Progenitor cell of endocrine pancreas (in vitro differentiated cells): ENCODE results near the gene PGAM1. TPM values are rescaled to one million over a fixed set of nuclear protein-coding genes. Genes with fewer than 3 reads are reported as not detected.

Source experiments
- DNase-seq: peaks from one replicate; pipeline ENCODE4 v3.0.0; 2021; ENCODE audit warnings: low spot score; ENCODE audit not compliant: unreplicated experiment
- H3K27ac Mint-ChIP-seq: 2 replicates; pipeline ENCODE4 v1.8.0; 2021; ENCODE audit warnings: mild to moderate bottlenecking, moderate library complexity, mixed read lengths
- H3K27me3 Mint-ChIP-seq: 2 replicates; pipeline ENCODE4 v1.8.0; 2021; ENCODE audit warnings: mixed read lengths
- H3K36me3 Mint-ChIP-seq: 2 replicates; pipeline ENCODE4 v1.8.0; 2022; ENCODE audit warnings: mixed read lengths; ENCODE audit not compliant: insufficient read depth
- H3K4me1 Mint-ChIP-seq: 2 replicates; pipeline ENCODE4 v1.8.0; 2021; ENCODE audit warnings: low read depth, mixed read lengths
- H3K4me3 Mint-ChIP-seq: 2 replicates; pipeline ENCODE4 v1.8.0; 2021; ENCODE audit warnings: low read depth, mild to moderate bottlenecking, moderate library complexity, mixed read lengths
- H3K9me3 Mint-ChIP-seq: 2 replicates; pipeline ENCODE4 v1.8.0; 2021; ENCODE audit warnings: low read depth, mixed read lengths
- CTCF ChIP-seq: fragments of 200-600 bp; sonication (generic); IDR thresholded peaks from one replicate; pipeline ENCODE4 v1.5.0; 2021; ENCODE audit warnings: antibody characterized with exemption, mild to moderate bottlenecking; ENCODE audit not compliant: unreplicated experiment
- total RNA-seq: library from RNA; stranded (reverse); gene quantifications from 2 replicates; pipeline ENCODE4 v1.2.1, GENCODE V29; 2021

PGAM1 gene
- total RNA-seq, 1 donor from 2014 or later, result 130 TPM

GRCh38 chr10:97427571-97428179, 1.7 kb downstream of the PGAM1 start:
- Mint-ChIP-seq H3K36me3 (peaks cover 13% of the 10 kb centered on the region), H3K9me3 (no peaks in the 10 kb centered on the region), H3K27me3 (no peaks in the 10 kb centered on the region), H3K4me3 (peak overlapping the region; percentile 91), H3K27ac (peak overlapping the region; percentile 93), H3K4me1 (peaks cover 18% of the 10 kb centered on the region)
- DNase-seq, result no peak
- TF ChIP-seq CTCF, result no peak

GRCh38 chr10:97428572-97428981, 2.6 kb downstream of the PGAM1 start:
- Mint-ChIP-seq H3K36me3 (peaks cover 13% of the 10 kb centered on the region), H3K27ac (peak overlapping the region; percentile 29), H3K9me3 (no peaks in the 10 kb centered on the region), H3K4me3 (peak overlapping the region; percentile 47), H3K4me1 (peaks cover 18% of the 10 kb centered on the region), H3K27me3 (no peaks in the 10 kb centered on the region)
- DNase-seq, result no peak
- no peak for TF ChIP-seq CTCF

- Mint-ChIP-seq H3K27me3 (no peaks in the 10 kb centered on the region), H3K27ac (no peak overlapping the region), H3K36me3 (peaks cover 16% of the 10 kb centered on the region), H3K9me3 (no peaks in the 10 kb centered on the region), H3K4me3 (no peak overlapping the region), H3K4me1 (peaks cover 1% of the 10 kb centered on the region)
- DNase-seq, result no peak
- TF ChIP-seq CTCF, result no peak
Measured at GRCh38 chr10:97434055-97434454, 8.1 kb downstream of the PGAM1 start.

GRCh38 chr10:97434557-97434956, 8.6 kb downstream of the PGAM1 start:
- Mint-ChIP-seq H3K27me3 (no peaks in the 10 kb centered on the region), H3K36me3 (peaks cover 15% of the 10 kb centered on the region), H3K4me3 (no peak overlapping the region), H3K9me3 (no peaks in the 10 kb centered on the region), H3K4me1 (no peaks in the 10 kb centered on the region), H3K27ac (peak overlapping the region; percentile 62)
- DNase-seq, result no peak
- no peak for TF ChIP-seq CTCF

GRCh38 chr10:97435211-97435610, 9.2 kb downstream of the PGAM1 start:
- H3K27me3 Mint-ChIP-seq, result no peaks in the 10 kb centered on the region
- no peak for TF ChIP-seq CTCF
- no peak for DNase-seq
- H3K4me1 Mint-ChIP-seq, result no peaks in the 10 kb centered on the region
- no peaks in the 10 kb centered on the region for H3K9me3 Mint-ChIP-seq
- H3K27ac Mint-ChIP-seq, result no peak overlapping the region
- H3K36me3 Mint-ChIP-seq, result peaks cover 16% of the 10 kb centered on the region
- H3K4me3 Mint-ChIP-seq, result no peak overlapping the region
